Activated CD4-positive, alpha-beta T cell treated with anti-CD3 and anti-CD28 coated beads, Interleukin-2, amount 10 ng/mL, durations not matched to agents 7 days and 5 days (primary cell): ENCODE measurements around the gene ELP5. TPM values are rescaled to one million over a fixed set of nuclear protein-coding genes. Genes with fewer than 3 reads are reported as not detected.

ENCODE experiments used
- CTCF ChIA-PET: fragments of 350-600 bp; sonication (Branson Sonifier 250); formaldehyde crosslinking; loops from one replicate; lab custom pipeline; 2021; ENCODE audit warnings: antibody characterized with exemption; lab: Charles Lee
- POLR2A ChIA-PET: fragments of 350-600 bp; sonication (Branson Sonifier 250); formaldehyde crosslinking; loops from one replicate; lab custom pipeline; 2021; ENCODE audit warnings: antibody characterized with exemption; lab: Charles Lee
- DNase-seq: peaks from one replicate; pipeline ENCODE4 v3.0.0-alpha.2; 2020
- H3K27ac Mint-ChIP-seq: one replicate; pipeline ENCODE4 v1.8.0; 2021; ENCODE audit warnings: mild to moderate bottlenecking, moderate library complexity, mixed read lengths
- H3K27me3 Mint-ChIP-seq: one replicate; pipeline ENCODE4 v1.8.0; 2021; ENCODE audit warnings: mixed read lengths
- H3K36me3 Mint-ChIP-seq: one replicate; pipeline ENCODE4 v1.8.0; 2021; ENCODE audit warnings: low read depth, mixed read lengths
- H3K4me1 Mint-ChIP-seq: one replicate; pipeline ENCODE4 v1.8.0; 2021; ENCODE audit warnings: mixed read lengths
- H3K4me3 Mint-ChIP-seq: one replicate; pipeline ENCODE4 v1.8.0; 2021; ENCODE audit warnings: mild to moderate bottlenecking, moderate library complexity, mixed read lengths
- H3K9me3 Mint-ChIP-seq: one replicate; pipeline ENCODE4 v1.8.0; 2021; ENCODE audit warnings: mixed read lengths
- total RNA-seq, 2 experiments: library from RNA; stranded (reverse); gene quantifications; one replicate each; pipeline ENCODE4 v1.2.3, GENCODE V29; 2021

ELP5 gene
- total RNA-seq, 2 experiments from 2014 or later = 41.7 to 42.4 TPM

DNA sequence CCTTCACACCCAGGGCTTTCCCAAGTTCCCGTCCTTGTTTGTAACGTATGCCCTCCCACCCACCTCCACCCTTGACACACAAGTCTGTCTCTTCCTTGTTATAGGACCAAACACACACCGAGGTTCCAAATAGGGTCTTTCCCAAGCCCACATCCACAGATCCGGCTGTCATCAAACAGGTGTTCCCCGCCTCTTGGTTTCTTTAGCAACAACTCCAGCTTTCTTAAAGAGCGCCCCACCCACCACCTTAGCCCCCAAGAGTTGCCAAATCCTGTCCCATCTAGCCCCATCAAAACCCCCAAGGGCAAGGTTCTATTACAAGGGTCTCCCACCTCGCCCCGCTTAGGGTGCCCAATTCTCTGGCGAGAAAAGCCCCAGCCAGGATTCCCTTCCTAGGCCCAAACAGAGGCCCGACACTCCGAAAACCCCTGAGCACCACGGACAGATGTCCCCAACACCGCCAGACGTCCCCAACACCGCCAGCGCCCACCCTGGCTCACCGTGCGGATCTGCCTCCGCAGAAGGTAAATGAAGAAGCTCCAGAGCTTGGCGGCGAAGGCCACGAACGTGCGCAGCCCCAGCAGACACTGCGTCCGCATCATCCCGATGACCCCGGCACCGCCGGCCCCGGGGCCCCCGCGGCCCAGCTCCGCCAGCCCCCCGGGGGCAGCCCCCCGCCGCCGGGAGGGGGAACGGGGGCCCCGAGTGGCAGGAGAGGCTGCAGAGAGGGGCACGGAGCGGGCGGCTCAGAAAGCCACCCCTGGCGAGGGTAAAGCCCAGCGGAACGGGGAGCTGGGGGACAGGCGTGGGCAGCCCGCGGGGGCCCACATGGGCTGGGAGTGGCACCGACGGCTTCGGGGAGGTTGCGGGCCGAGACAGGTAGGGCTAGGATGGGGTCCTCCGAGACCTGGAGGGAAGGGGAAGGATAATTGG, 1.1 kb upstream of the ELP5 start:
- ChIA-PET CTCF (interaction anchor here (0.8 to 2.5 kb wide), 4 partner anchors 9 to 45 kb away, joined by 3 to 11 read pairs (median 3); partner anchors contain the start of genes GABARAP and PHF23), POLR2A (no interaction called here)
- Mint-ChIP-seq H3K4me1 (peaks cover 44% of the 10 kb centered on the region), H3K27me3 (no peaks in the 10 kb centered on the region), H3K4me3 (peak overlapping the region; percentile 95), H3K36me3 (peaks cover 23% of the 10 kb centered on the region), H3K27ac (peak overlapping the region; percentile 99), H3K9me3 (no peaks in the 10 kb centered on the region)
- DNase-seq = no peak

DNA sequence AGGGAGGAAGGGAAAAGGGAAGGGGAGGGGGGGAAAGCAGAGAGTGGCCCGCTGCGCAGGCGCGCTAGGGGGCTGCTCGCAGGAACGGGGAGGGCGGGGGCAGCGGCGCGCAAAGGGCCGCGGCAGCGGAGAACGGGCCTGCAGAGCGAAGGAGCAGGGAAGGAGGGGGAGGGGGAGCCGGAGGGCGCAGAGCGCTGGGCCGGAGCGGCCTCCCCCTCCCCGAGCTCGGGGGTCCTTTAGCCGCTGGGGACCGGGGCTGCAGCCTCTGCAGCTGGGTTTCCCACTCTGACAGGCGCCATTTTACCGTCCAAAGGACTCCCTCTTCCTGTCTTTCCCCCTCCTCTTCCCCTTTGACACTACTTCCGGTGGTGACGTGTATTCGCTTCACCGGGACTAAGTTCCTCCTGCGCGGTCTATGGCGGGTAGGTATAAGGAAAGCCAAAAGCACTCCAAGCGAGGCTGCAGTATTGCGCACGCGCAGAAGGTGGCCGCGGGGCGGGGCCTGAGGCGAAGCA, 297 bp upstream of the ELP5 start, which contains the start of gene CTDNEP1:
CTDNEP1 (minus strand) TSS at position 74 of the 515 bp plus-strand sequence. CDS start 438 bp downstream, outside the sequence.
- Mint-ChIP-seq H3K9me3 (no peaks in the 10 kb centered on the region), H3K4me1 (peaks cover 45% of the 10 kb centered on the region), H3K4me3 (peak within 1 kb of the TSS; percentile 95), H3K27me3 (no peaks in the 10 kb centered on the region), H3K27ac (peak within 1 kb of the TSS; percentile 99), H3K36me3 (peaks cover 20% of the 10 kb centered on the region)
- DNase-seq = peak; percentile 100
- POLR2A ChIA-PET = no interaction called here
- CTCF ChIA-PET = interaction anchor here (0.8 to 2.5 kb wide), 3 partner anchors 10 to 44 kb away, joined by 3 to 11 read pairs (median 3); partner anchors contain the start of gene GABARAP

DNA sequence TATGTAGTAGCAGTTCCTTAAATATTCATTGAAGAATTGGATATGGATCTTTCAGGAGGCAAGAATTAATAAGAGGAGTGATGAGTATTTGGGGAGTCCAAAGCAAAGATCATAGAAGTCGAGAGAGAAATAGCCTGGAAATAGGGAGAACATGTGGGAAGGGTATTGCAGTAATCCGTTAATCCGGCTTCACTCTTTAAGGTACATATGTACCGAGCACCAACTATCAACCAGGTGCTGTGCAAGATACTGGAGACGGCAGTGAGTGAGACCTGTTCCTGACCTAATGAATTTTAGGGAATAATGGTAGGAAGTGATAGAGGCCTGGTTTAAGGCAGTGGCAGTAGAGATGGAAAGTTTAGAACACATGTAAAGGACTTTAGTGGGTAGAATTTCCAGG, 1.1 kb downstream of the ELP5 start:
- Mint-ChIP-seq H3K27me3 (no peaks in the 10 kb centered on the region), H3K4me1 (peaks cover 47% of the 10 kb centered on the region), H3K36me3 (peaks cover 18% of the 10 kb centered on the region), H3K27ac (peak overlapping the region; percentile 99), H3K4me3 (peak overlapping the region; percentile 94), H3K9me3 (no peaks in the 10 kb centered on the region)
- CTCF ChIA-PET = no interaction called here
- POLR2A ChIA-PET = no interaction called here
- no peak for DNase-seq

DNA sequence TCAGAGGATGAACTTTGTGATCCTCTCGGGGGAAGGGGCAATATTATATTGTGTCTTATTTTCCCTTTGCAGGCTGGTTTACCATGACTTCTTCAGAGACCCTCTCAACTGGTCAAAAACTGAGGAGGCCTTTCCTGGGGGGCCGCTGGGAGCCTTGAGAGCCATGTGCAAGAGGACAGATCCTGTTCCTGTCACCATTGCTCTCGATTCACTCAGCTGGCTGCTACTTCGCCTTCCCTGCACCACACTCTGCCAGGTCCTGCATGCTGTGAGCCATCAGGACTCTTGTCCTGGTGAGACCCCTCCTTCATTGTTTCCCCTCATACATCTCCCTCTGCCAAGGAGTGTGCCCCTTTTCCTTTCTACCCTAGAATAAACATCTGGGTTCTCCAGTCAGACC, 2.5 kb downstream of the ELP5 start:
- Mint-ChIP-seq H3K4me1 (peaks cover 36% of the 10 kb centered on the region), H3K27ac (peak overlapping the region; percentile 50), H3K36me3 (peaks cover 22% of the 10 kb centered on the region), H3K9me3 (no peaks in the 10 kb centered on the region), H3K27me3 (no peaks in the 10 kb centered on the region), H3K4me3 (peak overlapping the region; percentile 32)
- ChIA-PET CTCF (interaction anchor here (0.6 to 1.1 kb wide), 4 partner anchors 8 to 432 kb away, joined by 3 to 5 read pairs (median 3); partner anchors contain the start of gene TP53), POLR2A (no interaction called here)
- DNase-seq = no peak

DNA sequence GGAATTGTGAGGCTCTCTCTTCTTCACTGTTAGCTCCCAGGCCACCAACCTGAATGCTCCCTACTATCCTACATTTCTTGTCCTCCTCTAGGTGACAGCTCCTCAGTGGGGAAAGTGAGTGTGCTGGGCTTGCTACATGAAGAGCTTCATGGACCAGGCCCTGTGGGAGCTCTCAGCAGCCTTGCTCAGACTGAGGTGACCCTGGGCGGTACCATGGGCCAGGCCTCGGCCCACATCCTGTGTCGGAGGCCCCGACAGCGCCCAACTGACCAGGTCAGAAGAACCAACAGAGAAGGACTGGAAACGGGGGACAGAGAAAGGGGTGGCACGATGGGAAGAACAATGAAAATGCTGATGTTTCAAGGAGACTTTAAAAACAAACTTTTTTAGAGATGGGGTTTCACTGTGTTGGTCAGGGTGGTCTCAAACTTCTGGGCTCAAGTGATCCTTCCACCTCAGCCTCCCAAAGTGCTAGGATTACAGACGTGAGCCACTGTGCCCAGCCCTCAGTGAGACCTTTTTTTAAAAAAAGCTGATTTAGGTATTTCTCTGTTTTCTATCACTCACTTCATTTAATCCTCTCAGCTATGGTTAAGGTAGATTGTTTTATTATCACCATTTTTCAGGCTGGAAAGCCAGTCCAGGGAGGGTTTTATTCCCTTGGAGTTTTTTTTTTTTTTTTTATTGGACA, 4.9 kb downstream of the ELP5 start:
- ChIA-PET CTCF (interaction anchor here (0.6 to 1.2 kb wide), 5 partner anchors 10 to 37 kb away, joined by 3 read pairs; no protein-coding TSS in a partner anchor), POLR2A (no interaction called here)
- peaks cover 34% of the 10 kb centered on the region for H3K4me1 Mint-ChIP-seq
- no peak overlapping the region for H3K4me3 Mint-ChIP-seq
- DNase-seq = no peak
- H3K27me3 Mint-ChIP-seq = peaks cover 3% of the 10 kb centered on the region
- H3K9me3 Mint-ChIP-seq = no peaks in the 10 kb centered on the region
- H3K36me3 Mint-ChIP-seq = peaks cover 24% of the 10 kb centered on the region
- H3K27ac Mint-ChIP-seq = no peak overlapping the region

DNA sequence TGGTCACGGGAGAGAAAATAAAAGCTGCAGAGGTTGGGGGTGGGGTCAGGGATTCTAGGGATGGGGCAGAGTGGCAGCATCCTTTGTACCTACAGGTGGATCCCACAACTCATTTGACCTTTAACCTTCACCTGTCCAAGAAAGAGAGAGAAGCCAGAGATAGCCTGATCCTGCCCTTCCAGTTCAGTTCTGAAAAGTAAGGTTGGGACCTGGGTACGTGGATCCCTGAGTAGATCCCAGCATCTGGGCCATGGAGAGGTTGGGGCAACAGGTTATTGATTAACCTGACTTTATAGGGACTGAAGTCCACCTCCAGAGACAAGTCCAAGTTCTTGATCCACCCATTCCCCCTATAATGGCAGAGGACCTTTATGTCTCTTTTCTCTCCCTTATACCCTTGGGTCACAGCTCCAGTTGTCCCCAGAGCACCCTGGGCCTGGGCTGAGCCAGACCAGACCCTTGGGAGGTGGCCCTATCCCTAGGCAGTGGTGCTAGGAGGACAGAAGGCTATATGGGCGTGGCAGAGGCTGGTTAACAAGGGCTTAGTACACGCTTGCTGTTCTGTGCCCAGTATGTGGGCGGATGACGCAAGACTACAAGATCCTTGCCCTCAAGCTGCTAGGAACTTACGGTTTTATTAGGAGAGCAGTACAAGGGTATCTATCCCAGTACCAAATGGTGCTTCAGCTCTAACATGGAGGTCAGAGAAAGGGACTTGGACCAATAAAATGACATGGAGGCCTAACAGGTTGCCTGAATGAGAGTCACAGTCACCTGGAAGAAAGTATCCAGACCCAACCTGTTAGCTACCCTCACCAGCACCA, 6.9 kb downstream of the ELP5 start:
- ChIA-PET CTCF (interaction anchor here (0.6 to 1.0 kb wide), 3 partner anchors 21 to 140 kb away, joined by 3 to 5 read pairs (median 3); no protein-coding TSS in a partner anchor), POLR2A (interaction anchor here (1.1 kb wide), 1 partner anchor 10 kb away, joined by 3 read pairs; no protein-coding TSS in a partner anchor)
- peaks cover 23% of the 10 kb centered on the region for H3K36me3 Mint-ChIP-seq
- H3K27ac Mint-ChIP-seq = no peak overlapping the region
- H3K27me3 Mint-ChIP-seq = peaks cover 20% of the 10 kb centered on the region
- DNase-seq = no peak
- H3K9me3 Mint-ChIP-seq = no peaks in the 10 kb centered on the region
- H3K4me3 Mint-ChIP-seq = no peak overlapping the region
- peaks cover 38% of the 10 kb centered on the region for H3K4me1 Mint-ChIP-seq

DNA sequence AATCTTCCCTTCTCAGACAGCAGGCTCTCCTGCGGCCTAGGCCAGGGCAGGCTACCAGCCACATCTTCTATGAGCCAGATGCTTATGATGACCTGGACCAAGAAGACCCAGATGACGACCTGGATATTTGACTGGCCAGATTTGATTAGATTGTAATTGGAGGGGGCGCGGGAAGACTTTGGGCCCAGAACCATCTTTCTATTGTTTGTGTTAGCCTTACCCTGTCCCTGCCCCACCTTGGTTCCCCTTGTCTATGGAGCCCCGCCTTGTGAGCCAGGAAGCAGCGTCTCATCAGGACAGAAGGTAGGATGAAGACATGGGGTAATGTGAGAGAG, 7.5 kb downstream of the ELP5 start:
- Mint-ChIP-seq H3K27me3 (peaks cover 26% of the 10 kb centered on the region), H3K9me3 (no peaks in the 10 kb centered on the region), H3K4me1 (peaks cover 37% of the 10 kb centered on the region), H3K36me3 (peaks cover 17% of the 10 kb centered on the region), H3K4me3 (no peak overlapping the region), H3K27ac (no peak overlapping the region)
- no peak for DNase-seq
- POLR2A ChIA-PET = interaction anchor here (1.1 kb wide), 1 partner anchor 10 kb away, joined by 3 read pairs; no protein-coding TSS in a partner anchor
- CTCF ChIA-PET = interaction anchor here (0.7 to 1.0 kb wide), 2 partner anchors 22 to 65 kb away, joined by 3 to 5 read pairs; no protein-coding TSS in a partner anchor

DNA sequence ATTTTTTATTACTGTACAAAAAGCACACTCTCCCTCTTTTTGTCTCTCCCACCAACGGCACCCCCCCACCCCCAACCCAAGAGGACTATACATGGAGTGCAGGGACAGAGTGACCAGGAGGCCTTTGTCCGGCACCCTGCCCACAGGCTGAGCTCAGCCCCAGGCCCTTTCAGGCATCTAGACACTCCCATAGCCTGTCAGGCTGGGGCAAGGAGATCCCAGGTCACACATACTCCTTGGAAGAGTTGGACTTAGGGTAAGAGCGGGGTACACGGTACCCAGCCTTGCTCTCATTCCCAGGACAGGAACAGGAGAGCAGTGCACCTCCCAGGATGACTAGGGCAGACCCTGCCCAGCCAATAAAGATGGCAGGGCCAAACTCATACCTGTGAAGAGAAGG, 8.1 kb downstream of the ELP5 start:
- Mint-ChIP-seq H3K27me3 (peaks cover 27% of the 10 kb centered on the region), H3K9me3 (no peaks in the 10 kb centered on the region), H3K4me1 (peaks cover 33% of the 10 kb centered on the region), H3K27ac (no peak overlapping the region), H3K36me3 (peaks cover 13% of the 10 kb centered on the region), H3K4me3 (no peak overlapping the region)
- ChIA-PET POLR2A (interaction anchor here (1.1 kb wide), 1 partner anchor 11 kb away, joined by 3 read pairs; no protein-coding TSS in a partner anchor), CTCF (interaction anchor here (1.0 kb wide), 1 partner anchor 64 kb away, joined by 5 read pairs; no protein-coding TSS in a partner anchor)
- no peak for DNase-seq

DNA sequence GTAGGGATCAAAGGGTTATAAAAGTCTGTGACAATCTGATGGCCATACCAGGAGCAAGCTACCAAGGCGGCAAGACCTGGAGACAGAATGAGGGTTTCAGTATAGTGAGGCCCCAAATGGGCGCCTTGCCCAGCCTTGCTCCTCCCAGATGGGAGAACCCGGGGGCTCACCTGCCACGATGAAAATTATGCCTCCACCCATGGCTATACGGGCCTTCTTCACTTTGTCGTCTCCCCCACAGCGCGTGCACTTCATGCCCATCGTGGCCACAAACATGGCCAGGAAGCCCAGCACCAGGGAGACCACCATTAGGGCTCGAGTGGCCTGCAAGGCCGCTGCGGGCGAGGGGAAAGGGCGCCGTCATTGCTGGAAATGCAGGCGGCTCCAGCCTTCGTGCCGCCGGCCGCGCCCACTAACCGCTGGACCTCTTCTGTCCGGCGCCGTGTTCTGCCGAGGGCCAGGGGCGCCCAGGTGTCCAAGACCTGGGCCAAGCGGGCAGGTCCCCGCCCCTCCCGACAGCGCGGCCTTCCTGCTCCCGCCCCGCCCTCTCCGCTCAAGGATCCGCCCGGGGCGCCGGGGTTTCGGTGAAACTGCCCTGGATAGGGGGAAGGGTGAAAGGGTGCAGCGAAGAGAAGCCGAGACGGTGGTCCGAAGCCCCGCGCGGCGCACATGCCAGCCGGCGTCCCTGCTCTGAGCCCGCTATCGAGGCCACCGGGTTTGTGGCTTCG, 8.8 kb downstream of the ELP5 start:
- Mint-ChIP-seq H3K9me3 (no peaks in the 10 kb centered on the region), H3K36me3 (peaks cover 13% of the 10 kb centered on the region), H3K27me3 (peaks cover 27% of the 10 kb centered on the region), H3K4me1 (peaks cover 33% of the 10 kb centered on the region), H3K27ac (peak overlapping the region; percentile 31), H3K4me3 (peak overlapping the region; percentile 41)
- DNase-seq = peak; percentile 39
- CTCF ChIA-PET = no interaction called here
- POLR2A ChIA-PET = no interaction called here

DNA sequence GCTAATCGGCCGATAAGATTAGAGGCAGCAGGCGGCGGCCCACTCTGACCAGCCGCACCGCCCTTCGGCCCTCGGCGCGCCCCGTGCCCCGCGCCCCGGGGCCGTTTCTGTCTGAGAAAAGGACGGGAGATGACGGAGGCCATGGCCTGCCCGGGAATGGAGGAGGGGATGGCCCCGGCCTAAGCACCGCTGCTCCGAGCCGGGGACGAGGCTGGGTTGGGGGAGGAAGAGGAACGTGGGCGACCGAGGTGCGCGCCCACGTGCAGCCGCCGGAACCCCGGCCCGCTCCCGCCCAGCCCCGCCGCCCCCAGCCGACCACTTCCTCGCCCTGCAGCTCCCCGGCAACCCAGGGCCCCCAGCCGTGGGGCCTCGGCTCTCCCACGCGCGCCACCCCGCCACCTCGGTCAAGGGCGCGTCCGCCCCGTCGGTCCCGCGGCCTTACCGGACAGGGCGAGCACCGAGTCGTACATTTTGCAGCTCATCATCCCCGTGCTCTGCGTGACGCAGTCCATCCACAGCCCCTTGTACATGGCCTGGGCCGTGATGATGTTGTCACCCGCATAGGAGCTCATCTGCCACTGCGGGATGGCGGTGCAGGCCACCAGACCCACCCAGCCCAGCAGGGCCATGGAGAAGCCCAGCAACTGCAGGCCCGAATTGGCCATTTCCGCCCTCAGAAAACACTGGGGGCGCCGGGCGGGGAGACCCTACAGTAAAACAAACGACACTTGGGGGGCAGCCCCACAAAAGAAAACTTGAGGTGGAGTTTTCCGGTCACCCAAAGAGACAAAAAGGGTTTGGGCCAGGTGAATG, 9.6 kb downstream of the ELP5 start:
- Mint-ChIP-seq H3K27me3 (peaks cover 30% of the 10 kb centered on the region), H3K27ac (no peak overlapping the region), H3K4me3 (peak overlapping the region; percentile 49), H3K9me3 (no peaks in the 10 kb centered on the region), H3K4me1 (peaks cover 29% of the 10 kb centered on the region), H3K36me3 (peaks cover 9% of the 10 kb centered on the region)
- CTCF ChIA-PET = no interaction called here
- no peak for DNase-seq
- POLR2A ChIA-PET = interaction anchor here (0.5 kb wide), 1 partner anchor 88 kb away, joined by 4 read pairs; no protein-coding TSS in a partner anchor
